Right atrium auricular region (tissue), 2 donors: Measurements from ENCODE around the gene OR2A5. TPM values are rescaled to one million over a fixed set of nuclear protein-coding genes. Genes with fewer than 3 reads are reported as not detected.
A peak's percentile ranks its signal among the peaks of the same experiment; 100 is the strongest.

Experiments
- DNase-seq: peaks from one replicate; pipeline ENCODE4 v3.0.0-alpha.2; 2019; ENCODE audit warnings: low spot score
- H3K27ac ChIP-seq, 2 donors: fragments of 200-600 bp; sonication (generic); 1 replicate in 1 of 2; 2 replicates in 1 of 2; pipeline ENCODE4 v1.5.1; 2016 to 2019
- H3K27me3 ChIP-seq, 2 donors: fragments of 200-600 bp; sonication (generic); one replicate each; pipeline versions ENCODE4 v1.5.1 to v1.6.0; 2017 to 2019
- H3K36me3 ChIP-seq: fragments of 200-600 bp; sonication (generic); one replicate; pipeline ENCODE4 v1.5.1; 2016
- H3K4me1 ChIP-seq, 2 donors: fragments of 200-600 bp; sonication (generic); one replicate each; pipeline versions ENCODE4 v1.5.1 to v1.6.0; 2017 to 2019
- H3K4me3 ChIP-seq, 2 donors: fragments of 200-600 bp; sonication (generic); 1 replicate in 1 of 2; 2 replicates in 1 of 2; pipeline ENCODE4 v1.5.1; 2017 to 2019; ENCODE audit warnings: mild to moderate bottlenecking in 1 of 2, moderate library complexity in 1 of 2
- H3K9me3 ChIP-seq, 2 donors: fragments of 200-600 bp; sonication (generic); one replicate each; pipeline ENCODE4 v1.5.1; 2019
- CTCF ChIP-seq, 2 donors: fragments of 200-600 bp; sonication (generic); IDR thresholded peaks; one replicate each; pipeline ENCODE4 v1.5.1; 2019; ENCODE audit warnings: antibody characterized with exemption in 2 of 2
- total RNA-seq, 2 donors: library from RNA; depleted of rRNA; stranded (reverse); fragments of >200 nt; gene quantifications; one replicate each; pipeline ENCODE4 v1.1.0, GENCODE V29; 2016

Gene OR2A5
- total RNA-seq, 2 donors from 2014 or later, result not detected

GRCh38 chr7:144057954-144058353 is 9.2 kb downstream of the OR2A5 start:
- H3K9me3 ChIP-seq, result no peaks in the 10 kb centered on the region
- H3K36me3 ChIP-seq, result no peaks in the 10 kb centered on the region
- no peak overlapping the region for H3K27ac ChIP-seq
- H3K4me3 ChIP-seq, result no peak overlapping the region
- no peaks in the 10 kb centered on the region for H3K27me3 ChIP-seq
- H3K4me1 ChIP-seq, result no peaks in the 10 kb centered on the region
- DNase-seq, result no peak
- no peak for TF ChIP-seq CTCF (IDR thresholded peaks at IDR 0.05)

GRCh38 chr7:144063710-144064109 is 15.0 kb downstream of the OR2A5 start:
- Histone ChIP-seq H3K36me3 (no peaks in the 10 kb centered on the region), H3K9me3 (no peaks in the 10 kb centered on the region), H3K27me3 (no peaks in the 10 kb centered on the region), H3K4me1 (no peaks in the 10 kb centered on the region), H3K27ac (no peak overlapping the region), H3K4me3 (no peak overlapping the region)
- peak in 1 of 2 donors; percentile 32 for TF ChIP-seq CTCF (IDR thresholded peaks at IDR 0.05)
- no peak for DNase-seq

- no peak for TF ChIP-seq CTCF (IDR thresholded peaks at IDR 0.05)
- Histone ChIP-seq H3K9me3 (no peaks in the 10 kb centered on the region), H3K4me3 (no peak within 1 kb of the TSS), H3K27ac (no peak within 1 kb of the TSS), H3K36me3 (no peaks in the 10 kb centered on the region), H3K4me1 (no peaks in the 10 kb centered on the region), H3K27me3 (no peaks in the 10 kb centered on the region)
- DNase-seq, result no peak
These were observed 20.8 kb downstream of the OR2A5 start, which contains the start of gene OR2A25 for GRCh38 chr7:144069511-144069910. Gene OR2A25 (plus strand): TSS chr7:144069811. CDS start chr7:144074220, 4,409 bp downstream.

GRCh38 chr7:144069953-144070352 is 21.2 kb downstream of the OR2A5 start:
- Histone ChIP-seq H3K4me3 (no peak overlapping the region), H3K27ac (no peak overlapping the region), H3K4me1 (no peaks in the 10 kb centered on the region), H3K27me3 (no peaks in the 10 kb centered on the region), H3K9me3 (no peaks in the 10 kb centered on the region), H3K36me3 (no peaks in the 10 kb centered on the region)
- DNase-seq, result no peak
- TF ChIP-seq CTCF (IDR thresholded peaks at IDR 0.05), result no peak

- Histone ChIP-seq H3K4me1 (no peaks in the 10 kb centered on the region), H3K27me3 (no peaks in the 10 kb centered on the region), H3K4me3 (no peak overlapping the region), H3K9me3 (no peaks in the 10 kb centered on the region), H3K27ac (no peak overlapping the region), H3K36me3 (no peaks in the 10 kb centered on the region)
- no peak for TF ChIP-seq CTCF (IDR thresholded peaks at IDR 0.05)
- no peak for DNase-seq
These were observed 25.6 kb downstream of the OR2A5 start for GRCh38 chr7:144074374-144074773.

- DNase-seq, result no peak
- no peak within 1 kb of the TSS for H3K27ac ChIP-seq
- no peak within 1 kb of the TSS for H3K4me3 ChIP-seq
- H3K27me3 ChIP-seq, result no peaks in the 10 kb centered on the region
- peaks cover 0 to 6% of the 10 kb centered on the region in 2 donors for H3K9me3 ChIP-seq
- H3K36me3 ChIP-seq, result no peaks in the 10 kb centered on the region
- H3K4me1 ChIP-seq, result no peaks in the 10 kb centered on the region
- no peak for TF ChIP-seq CTCF (IDR thresholded peaks at IDR 0.05)
These were observed 37.2 kb downstream of the OR2A5 start, which contains the start of gene OR2A12 for GRCh38 chr7:144085978-144086377. Gene OR2A12 (plus strand): TSS chr7:144086278. CDS start chr7:144095108, 8,830 bp downstream.
